Uterus (tissue), 2 donors: ENCODE data around the gene NTRK2.

Experiments used
- POLR2A ChIP-seq, 2 donors: fragments of 450-650 bp; IDR thresholded peaks; one replicate each; pipeline ENCODE4 v1.6.1; 2016; ENCODE audit warnings: antibody characterized with exemption in 2 of 2, mild to moderate bottlenecking in 1 of 2, moderate library complexity in 1 of 2
- TF ChIP-seq, protein P1 (sequence below), 4 experiments: fragments of 200-600 bp in 2 of 4; fragments of 450-650 bp in 2 of 4; sonication (generic) in 2 of 4; IDR thresholded peaks; one replicate each; pipeline ENCODE4 v1.5.1; 2016 to 2019; ENCODE audit warnings: antibody characterized with exemption in 4 of 4, mild to moderate bottlenecking in 2 of 4, moderate library complexity in 1 of 4

DNA sequence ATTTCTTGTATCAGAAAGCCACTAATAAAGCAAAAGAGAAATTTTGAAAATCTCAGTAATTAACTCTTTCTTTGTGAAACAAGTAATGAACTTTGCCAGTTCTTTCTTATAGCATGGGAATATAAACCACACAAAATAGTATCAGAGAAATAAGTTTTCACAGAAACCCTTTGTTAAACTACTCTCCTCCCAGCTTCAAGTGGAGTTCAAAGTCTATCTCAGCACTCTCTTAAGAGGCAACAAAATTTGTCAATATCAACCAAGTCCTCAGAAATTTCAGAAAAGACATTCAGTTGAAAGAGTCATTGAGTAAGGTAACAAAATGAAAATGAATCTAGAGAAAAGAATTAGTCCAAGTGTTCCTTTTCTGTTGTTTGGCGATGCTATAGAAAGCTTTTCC is 89.3 kb downstream of the NTRK2 start:
- TF ChIP-seq, protein P1, sequence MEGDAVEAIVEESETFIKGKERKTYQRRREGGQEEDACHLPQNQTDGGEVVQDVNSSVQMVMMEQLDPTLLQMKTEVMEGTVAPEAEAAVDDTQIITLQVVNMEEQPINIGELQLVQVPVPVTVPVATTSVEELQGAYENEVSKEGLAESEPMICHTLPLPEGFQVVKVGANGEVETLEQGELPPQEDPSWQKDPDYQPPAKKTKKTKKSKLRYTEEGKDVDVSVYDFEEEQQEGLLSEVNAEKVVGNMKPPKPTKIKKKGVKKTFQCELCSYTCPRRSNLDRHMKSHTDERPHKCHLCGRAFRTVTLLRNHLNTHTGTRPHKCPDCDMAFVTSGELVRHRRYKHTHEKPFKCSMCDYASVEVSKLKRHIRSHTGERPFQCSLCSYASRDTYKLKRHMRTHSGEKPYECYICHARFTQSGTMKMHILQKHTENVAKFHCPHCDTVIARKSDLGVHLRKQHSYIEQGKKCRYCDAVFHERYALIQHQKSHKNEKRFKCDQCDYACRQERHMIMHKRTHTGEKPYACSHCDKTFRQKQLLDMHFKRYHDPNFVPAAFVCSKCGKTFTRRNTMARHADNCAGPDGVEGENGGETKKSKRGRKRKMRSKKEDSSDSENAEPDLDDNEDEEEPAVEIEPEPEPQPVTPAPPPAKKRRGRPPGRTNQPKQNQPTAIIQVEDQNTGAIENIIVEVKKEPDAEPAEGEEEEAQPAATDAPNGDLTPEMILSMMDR (IDR thresholded peaks at IDR 0.05) = no peak
- TF ChIP-seq POLR2A (IDR thresholded peaks at IDR 0.05) = no peak
